AML-193 (cell line): ENCODE measurements around the gene LILRA5.
"Not testable (repeated sequence)": the region's sequence is repeated elsewhere in the genome, so short reads cannot be mapped to it uniquely, and the experiment has no call there.

Experiments used
- DNase-seq, 2 experiments: peaks; one replicate each; lab custom pipeline; 2025; lab: John Stamatoyannopoulos, UW

LILRA5 gene

GRCh38 chr19:54312436-54313377 is at the start of gene LILRA5:
Gene LILRA5 (minus strand): TSS chr19:54313166. CDS start chr19:54313019, 147 bp downstream.
- DNase-seq, result peak; percentile 54 to 59

GRCh38 chr19:54361680-54362422 is 48.9 kb upstream of the LILRA5 start:
- DNase-seq, result peak; percentile 29 to 41

GRCh38 chr19:54359149-54359820 is 46.3 kb upstream of the LILRA5 start:
- not testable (repeated sequence) for DNase-seq

DNA sequence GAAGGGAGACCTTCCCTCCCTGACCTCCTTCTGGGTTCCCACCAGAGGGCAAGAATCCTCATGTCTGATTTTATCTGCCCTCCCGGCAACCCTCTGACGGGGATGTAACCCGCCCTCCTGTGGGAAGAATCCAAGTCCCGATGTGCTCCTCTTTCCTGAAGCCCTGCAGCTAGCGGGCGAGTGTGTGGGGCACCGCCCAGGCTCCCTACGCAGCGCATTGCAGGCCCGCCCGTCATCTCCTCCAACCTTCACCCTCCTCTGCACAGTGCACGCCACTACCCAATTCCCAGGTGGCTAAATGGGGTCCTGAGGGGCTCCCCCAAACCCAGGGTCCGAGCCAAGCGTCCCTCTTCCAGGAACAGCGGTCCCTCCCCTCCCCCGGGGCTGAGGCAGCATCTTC is 44.4 kb upstream of the LILRA5 start:
- no peak for DNase-seq

- DNase-seq, result no peak
These were observed 43.6 kb upstream of the LILRA5 start for GRCh38 chr19:54356444-54357056.

- DNase-seq, result no peak
These were observed 42.7 kb upstream of the LILRA5 start for GRCh38 chr19:54355675-54356074.

DNA sequence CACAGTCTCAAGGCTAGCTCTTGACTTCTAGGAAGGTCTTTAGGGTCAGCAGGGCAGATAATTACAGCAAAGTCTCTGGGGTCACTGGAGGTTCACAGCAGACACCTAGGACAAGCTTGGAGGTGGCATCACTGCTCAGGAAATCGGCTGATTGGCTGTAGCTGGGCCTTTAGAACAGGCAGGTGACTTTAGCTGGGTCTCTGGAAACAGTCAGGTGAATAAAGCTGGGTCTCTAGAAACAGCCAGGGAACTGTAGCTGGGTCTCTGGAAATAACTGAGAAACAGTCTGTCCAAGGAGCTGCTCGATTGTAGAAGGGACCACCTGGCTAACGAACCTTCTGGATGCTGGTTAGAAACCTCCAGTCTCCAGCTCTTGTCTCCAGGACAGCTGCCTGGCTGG is 41.8 kb upstream of the LILRA5 start:
- DNase-seq, result no peak

GRCh38 chr19:54352546-54352945 is 39.6 kb upstream of the LILRA5 start:
- no peak for DNase-seq

- DNase-seq, result no peak
These were observed 39.1 kb upstream of the LILRA5 start for GRCh38 chr19:54352041-54352440.

DNA sequence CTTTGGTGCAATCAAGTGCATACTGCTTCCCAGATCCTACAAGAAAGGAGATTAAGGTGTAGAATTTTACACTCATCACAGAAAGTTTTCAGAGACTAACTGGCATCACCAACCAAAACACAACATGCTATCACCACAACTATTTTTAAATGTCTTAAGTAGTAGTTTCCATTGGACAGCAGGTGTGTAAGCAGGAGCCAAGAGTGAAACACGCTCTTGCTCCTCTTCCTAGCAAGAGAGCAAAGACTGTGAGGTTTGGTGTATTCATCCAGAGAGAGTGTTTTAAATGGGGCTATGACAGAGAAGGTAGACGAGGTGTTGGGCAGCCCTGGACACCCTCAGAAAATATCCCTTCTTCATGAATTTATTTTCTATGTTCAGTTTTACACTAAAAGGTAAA is 38.5 kb upstream of the LILRA5 start:
- DNase-seq, result no peak

DNA sequence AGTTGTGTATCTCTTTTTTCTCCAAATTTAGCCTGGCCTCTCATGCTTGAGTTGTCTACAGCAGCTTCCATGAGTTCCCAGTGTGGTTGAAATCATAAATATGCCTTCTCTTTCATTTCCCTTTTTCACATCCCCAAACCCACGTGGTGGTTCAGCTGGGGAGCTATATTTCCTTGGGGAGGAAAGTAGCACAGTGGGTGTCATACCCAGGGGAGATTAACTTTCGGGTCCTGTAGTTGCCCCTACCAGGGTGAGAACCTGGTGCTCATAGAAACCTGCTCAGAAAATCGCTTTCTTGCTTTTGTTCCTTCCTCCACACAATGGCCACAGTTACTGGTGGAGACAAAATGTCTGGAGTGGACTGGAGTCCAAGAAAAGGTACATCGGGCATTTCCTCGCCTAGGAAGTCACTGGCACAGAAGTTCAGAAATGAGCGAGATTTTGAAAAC is 33.0 kb upstream of the LILRA5 start:
- DNase-seq, result no peak

DNA sequence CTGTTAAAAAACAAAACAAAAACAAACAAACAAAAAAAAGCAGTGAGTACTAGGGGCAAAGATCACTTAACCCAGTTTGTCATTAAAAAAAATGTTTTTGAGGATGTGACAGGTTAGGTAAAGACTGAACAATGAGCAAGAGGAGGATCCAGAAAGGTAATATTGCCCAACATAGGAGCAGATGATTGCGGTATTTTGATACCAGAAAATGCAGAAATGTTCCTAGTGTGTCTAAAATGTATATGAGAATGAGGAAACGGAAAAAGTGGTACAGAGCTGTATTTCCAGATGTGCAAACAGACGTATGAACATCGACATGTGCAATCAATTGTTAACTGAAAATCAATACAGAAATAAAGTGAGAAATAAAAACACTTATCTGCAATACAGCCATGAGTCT is 30.9 kb upstream of the LILRA5 start:
- peak; percentile 64 to 68 for DNase-seq

DNA sequence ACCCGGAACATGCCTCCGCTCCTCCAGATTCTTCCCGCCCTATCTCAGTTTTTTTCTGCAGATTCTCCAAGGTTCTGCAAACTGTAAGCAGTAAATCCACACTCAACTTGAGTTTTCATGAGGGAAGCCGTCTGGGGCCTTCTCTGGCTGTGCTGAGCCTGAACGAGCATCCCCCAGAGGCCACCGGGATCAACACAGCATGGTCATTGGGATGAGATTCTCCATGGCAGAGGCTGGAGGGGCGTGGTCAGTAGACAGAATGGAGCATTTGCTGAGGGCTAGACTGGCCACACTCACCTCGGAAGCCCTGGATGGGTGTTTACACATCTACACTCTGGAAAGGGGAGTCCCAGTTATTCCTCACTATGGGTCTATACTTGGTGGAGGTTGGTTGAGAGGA is 28.3 kb upstream of the LILRA5 start:
- DNase-seq, result no peak

GRCh38 chr19:54339646-54340358 is 26.8 kb upstream of the LILRA5 start:
- peak; percentile 35 to 37 for DNase-seq

DNA sequence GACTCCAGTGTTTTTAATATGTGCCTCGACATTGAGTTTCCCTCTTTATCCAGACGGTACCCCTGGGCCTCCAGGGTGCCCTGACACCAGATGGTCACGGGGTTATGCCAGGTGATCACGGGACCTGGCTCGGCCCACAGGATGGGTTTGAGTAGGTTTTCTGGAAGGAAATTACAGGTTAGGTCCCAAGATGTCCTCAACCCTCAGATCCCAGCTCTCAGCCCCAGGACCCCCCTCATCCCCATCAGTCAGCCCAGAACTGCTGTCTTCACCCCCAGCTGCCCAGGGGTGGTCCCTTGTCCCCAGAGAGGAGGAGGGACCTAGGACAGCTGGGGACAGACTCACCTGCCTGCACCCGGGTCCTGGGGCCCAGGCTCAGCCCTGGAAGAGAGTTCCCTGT is 25.6 kb upstream of the LILRA5 start:
- no peak for DNase-seq

DNA sequence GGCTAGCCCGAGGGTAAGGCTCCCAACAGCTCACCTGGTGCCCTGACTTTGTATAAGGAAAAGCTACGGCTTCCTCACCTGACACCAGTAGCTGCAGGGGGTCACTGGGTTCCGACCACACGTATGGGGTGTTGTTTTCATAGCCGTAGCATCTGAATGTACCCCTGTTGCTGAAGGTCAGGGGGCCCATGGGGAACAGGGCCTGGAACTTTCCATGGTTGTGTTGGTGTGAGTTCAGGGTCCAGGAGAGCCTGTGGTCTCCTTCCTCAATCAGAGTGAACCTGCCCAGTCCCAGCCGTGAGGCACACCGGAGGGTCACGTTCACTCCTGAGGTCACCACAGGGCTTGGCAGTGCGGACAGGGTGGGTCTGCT is 24.9 kb upstream of the LILRA5 start:
- DNase-seq, result no peak

GRCh38 chr19:54336893-54337857 is 24.2 kb upstream of the LILRA5 start:
- no peak for DNase-seq

DNA sequence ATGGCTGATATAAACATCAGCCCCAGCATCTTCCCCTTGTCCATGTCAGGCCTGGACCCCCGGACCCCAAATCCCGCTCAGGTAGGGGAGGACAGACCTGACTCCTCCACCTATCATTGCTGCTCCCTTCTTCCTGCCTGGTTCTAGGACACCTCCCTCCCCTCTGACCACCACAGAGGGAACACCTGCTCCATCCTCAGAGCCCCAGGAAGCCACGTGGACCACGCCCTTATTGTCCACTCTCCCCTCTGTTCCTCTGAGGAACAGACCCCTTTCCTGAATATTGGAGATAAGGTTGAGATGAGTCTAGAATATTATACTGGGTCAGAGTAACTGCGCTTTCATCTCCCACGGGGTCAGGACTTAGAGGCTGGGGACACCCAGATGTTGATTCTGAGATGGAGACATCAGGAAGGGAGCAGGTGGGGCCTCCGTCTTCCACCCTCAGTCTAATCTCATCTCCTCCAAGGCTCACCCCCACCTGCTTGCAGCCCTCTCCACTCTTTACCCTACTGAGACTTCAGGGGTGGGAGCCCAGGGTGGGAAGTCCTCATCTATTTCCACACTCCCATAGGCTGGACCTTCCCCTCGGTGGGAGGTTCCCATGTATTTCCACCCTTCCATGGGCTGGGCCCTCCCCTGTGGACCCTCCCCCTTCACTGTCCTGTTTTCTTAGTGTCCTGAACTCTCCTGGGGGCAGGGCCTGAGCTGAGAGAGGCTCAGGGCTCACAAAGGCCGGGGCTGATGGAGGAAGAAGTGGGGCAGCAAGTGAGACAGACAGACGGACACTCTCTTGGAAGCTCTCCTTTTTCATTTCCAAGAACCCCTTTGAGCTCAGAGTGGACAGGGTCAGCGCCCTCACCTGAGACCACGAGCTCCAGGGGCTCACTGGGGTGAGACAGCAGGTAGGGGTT is 23.3 kb upstream of the LILRA5 start:
- no peak for DNase-seq

- DNase-seq, result no peak
These were observed 22.2 kb upstream of the LILRA5 start for GRCh38 chr19:54335164-54335563.
